GDM1 (cell line): Measurements from ENCODE around the gene HOXA6.

Source experiments
- DNase-seq: peaks from one replicate; lab custom pipeline; 2025; lab: John Stamatoyannopoulos, UW

Gene HOXA6

GRCh38 chr7:27095897-27096767, 51.4 kb downstream of the HOXA6 start, which contains the start of gene HOXA1:
HOXA1 (minus strand) TSS chr7:27096000; CDS start chr7:27095912, 88 bp downstream.
- DNase-seq, result peak; percentile 59
